Measurements from ENCODE around the gene KCNQ1. TPM values are rescaled to one million over a fixed set of nuclear protein-coding genes. Genes with fewer than 3 reads are reported as not detected.

The KCNQ1 gene
- polyA plus RNA-seq, 1 experiment = not detected

DNA sequence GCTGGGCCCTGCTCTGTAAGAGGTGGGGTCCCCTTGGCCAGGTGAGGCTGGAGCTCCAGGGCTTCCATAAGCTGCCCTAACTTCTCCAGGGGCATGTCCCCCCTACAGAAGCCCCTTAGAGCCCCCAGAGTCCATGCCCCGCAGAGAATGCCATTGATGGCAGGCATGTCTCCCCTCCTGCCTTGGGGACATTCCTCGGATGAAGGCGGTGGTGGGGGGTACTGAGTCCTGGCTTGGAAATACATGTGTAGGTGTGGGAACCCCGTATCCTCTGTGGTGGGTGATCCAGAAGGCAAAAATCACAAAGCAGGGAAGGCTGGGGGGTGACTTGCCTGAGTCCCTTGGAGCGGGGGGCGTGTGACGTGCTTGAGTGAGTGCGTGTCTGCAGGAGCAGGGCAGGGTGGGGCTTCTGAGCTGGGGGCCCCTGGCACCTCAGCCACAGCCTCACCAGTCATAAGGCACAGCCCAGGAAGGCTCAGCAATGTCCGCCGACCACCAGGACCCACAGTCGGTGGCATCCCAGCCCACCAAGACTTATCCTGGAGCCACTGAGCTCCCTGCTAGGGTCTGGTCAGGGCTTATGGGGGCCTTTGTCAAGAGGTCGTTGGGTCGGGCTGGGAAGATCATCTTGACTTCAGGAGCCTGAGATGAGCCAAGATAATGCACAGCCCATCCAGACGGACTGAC lies 324.7 kb downstream of the KCNQ1 start:
- ChIA-PET POLR2A (interaction anchor here (1.2 kb wide), 1 partner anchor 70 kb away, joined by 5 read pairs; the partner anchor contains the start of gene KCNQ1OT1), CTCF (no interaction called here)
- Histone ChIP-seq H3K27me3 (ENCODE audit: control insufficient read depth, insufficient read depth, low read length) (peaks cover 5% of the 10 kb centered on the region), H3K9me3 (ENCODE audit: control insufficient read depth, insufficient read depth, low read length) (peaks cover 5% of the 10 kb centered on the region), H3K27ac (ENCODE audit: low read depth, low read length) (no peak overlapping the region), H3K4me3 (ENCODE audit: low read depth, low read length) (no peak overlapping the region)
- TF ChIP-seq, protein P1, sequence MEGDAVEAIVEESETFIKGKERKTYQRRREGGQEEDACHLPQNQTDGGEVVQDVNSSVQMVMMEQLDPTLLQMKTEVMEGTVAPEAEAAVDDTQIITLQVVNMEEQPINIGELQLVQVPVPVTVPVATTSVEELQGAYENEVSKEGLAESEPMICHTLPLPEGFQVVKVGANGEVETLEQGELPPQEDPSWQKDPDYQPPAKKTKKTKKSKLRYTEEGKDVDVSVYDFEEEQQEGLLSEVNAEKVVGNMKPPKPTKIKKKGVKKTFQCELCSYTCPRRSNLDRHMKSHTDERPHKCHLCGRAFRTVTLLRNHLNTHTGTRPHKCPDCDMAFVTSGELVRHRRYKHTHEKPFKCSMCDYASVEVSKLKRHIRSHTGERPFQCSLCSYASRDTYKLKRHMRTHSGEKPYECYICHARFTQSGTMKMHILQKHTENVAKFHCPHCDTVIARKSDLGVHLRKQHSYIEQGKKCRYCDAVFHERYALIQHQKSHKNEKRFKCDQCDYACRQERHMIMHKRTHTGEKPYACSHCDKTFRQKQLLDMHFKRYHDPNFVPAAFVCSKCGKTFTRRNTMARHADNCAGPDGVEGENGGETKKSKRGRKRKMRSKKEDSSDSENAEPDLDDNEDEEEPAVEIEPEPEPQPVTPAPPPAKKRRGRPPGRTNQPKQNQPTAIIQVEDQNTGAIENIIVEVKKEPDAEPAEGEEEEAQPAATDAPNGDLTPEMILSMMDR (IDR thresholded peaks at IDR 0.05; ENCODE audit: low read depth, low read length) = no peak
- DNase-seq (ENCODE audit: low read depth, low spot score) = no peak

DNA sequence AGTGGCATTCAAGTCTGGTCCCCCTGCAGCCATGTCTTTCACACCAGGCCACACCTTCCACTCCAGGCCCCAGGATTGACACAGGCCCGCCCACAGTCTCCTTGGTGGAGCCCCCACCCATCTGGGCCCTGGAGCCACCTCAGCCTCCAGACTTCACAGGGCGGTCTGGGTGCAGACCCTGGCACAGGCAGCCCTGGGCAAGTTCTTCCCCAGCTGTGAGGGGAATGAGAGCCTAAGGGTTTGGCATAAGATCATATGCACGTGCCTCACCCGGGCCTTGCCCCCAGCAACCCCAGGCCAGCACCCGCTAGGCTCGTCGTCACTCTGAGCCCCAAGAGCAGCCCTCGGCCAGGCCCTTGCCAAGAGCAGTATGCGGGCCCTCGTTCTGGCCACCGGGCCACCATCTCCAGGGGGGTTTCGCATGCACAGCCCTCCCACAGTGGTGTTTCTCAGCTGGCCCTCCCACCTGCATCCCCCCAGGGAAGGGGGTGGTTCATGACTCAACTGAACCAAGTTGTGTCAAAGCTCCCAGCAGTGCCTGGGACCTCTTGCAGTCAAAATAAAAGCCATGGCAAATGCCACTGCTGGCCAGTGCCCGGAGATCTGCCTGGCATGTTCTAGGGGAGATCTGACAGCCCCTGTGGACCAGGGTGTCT lies 325.4 kb downstream of the KCNQ1 start:
- H3K27ac ChIP-seq (ENCODE audit: low read depth, low read length) = no peak overlapping the region
- CTCF ChIA-PET = interaction anchor here (1.3 kb wide), 1 partner anchor 29 kb away, joined by 3 read pairs; no protein-coding TSS in a partner anchor
- H3K4me3 ChIP-seq (ENCODE audit: low read depth, low read length) = no peak overlapping the region
- DNase-seq (ENCODE audit: low read depth, low spot score) = no peak
- POLR2A ChIA-PET = interaction anchor here (1.2 kb wide), 1 partner anchor 71 kb away, joined by 5 read pairs; the partner anchor contains the start of gene KCNQ1OT1
- H3K9me3 ChIP-seq (ENCODE audit: control insufficient read depth, insufficient read depth, low read length) = peaks cover 5% of the 10 kb centered on the region
- TF ChIP-seq, protein P1 (IDR thresholded peaks at IDR 0.05; ENCODE audit: low read depth, low read length) = no peak
- peaks cover 6% of the 10 kb centered on the region for H3K27me3 ChIP-seq (ENCODE audit: control insufficient read depth, insufficient read depth, low read length)

DNA sequence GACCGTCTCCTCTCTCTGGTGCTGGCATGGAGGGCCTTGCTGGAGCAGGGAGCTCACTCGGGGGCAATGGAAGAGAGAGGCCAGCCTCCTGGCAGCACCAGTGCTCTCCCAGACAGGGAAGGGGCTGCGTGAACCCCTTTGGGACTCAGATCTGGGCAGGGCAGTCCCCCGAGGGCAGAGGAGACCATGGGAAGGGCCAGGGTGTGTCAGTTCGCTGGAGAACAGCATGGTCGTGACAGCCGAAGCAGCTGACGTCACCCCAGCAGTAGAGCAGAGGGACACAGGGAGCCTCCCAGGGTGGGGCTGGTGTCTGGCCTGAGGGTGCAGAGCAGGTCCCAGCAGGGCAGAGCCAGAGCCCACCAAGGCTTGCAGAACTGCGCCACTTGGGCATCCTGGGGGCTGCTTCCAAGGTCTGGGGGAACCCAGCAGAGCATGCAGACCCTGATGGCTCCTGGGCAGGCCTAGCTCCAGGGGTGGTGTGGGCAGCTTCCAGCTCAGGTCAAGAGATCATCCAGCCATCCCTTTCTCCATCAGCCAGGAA lies 326.0 kb downstream of the KCNQ1 start:
- Histone ChIP-seq H3K27me3 (ENCODE audit: control insufficient read depth, insufficient read depth, low read length) (peaks cover 7% of the 10 kb centered on the region), H3K4me3 (ENCODE audit: low read depth, low read length) (no peak overlapping the region), H3K27ac (ENCODE audit: low read depth, low read length) (no peak overlapping the region), H3K9me3 (ENCODE audit: control insufficient read depth, insufficient read depth, low read length) (peaks cover 5% of the 10 kb centered on the region)
- TF ChIP-seq, protein P1 (IDR thresholded peaks at IDR 0.05; ENCODE audit: low read depth, low read length) = no peak
- DNase-seq (ENCODE audit: low read depth, low spot score) = no peak
- POLR2A ChIA-PET = interaction anchor here (1.2 kb wide), 1 partner anchor 71 kb away, joined by 5 read pairs; the partner anchor contains the start of gene KCNQ1OT1
- CTCF ChIA-PET = interaction anchor here (1.3 kb wide), 1 partner anchor 29 kb away, joined by 3 read pairs; no protein-coding TSS in a partner anchor

DNA sequence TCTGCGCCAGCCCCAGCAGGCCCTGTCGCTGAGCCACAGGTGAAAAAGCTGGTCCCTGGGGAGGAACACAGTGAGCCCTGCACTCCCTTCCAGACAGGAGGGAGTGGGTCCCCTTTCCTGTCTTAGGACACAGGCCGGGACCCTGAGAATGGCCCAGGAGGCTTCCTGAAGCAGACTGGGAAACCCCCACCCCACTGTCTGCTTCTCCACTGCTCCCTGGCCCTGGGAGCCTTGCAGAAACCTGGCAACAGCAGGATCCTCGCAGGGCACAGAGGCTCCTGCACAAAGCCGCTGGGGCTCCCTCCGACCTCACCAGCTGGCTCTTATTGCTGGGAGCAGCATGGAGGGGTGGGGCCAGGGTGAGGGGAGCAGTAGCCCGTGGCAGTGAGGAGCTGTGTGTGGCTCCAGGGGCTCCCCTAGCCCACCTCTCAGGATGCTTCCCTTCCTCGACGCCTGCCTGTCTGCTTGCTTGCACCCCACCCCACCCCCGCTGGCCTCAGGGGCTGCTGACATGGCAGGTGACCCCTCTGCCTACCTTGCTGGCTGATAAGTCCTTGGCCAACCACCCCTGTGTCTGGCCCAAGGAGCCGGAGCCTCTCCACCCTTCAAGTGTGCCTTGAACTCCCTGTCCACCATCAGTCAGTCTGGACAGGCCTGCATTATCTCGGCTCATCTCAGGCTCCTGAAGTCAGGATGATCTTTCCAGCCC lies 327.1 kb downstream of the KCNQ1 start:
- H3K27me3 ChIP-seq (ENCODE audit: control insufficient read depth, insufficient read depth, low read length) = peaks cover 11% of the 10 kb centered on the region
- H3K27ac ChIP-seq (ENCODE audit: low read depth, low read length) = no peak overlapping the region
- peaks cover 3% of the 10 kb centered on the region; the same call in 1 of the 2 replicates for H3K9me3 ChIP-seq (ENCODE audit: control insufficient read depth, insufficient read depth, low read length)
- DNase-seq (ENCODE audit: low read depth, low spot score) = no peak
- ChIA-PET POLR2A (no interaction called here), CTCF (no interaction called here)
- TF ChIP-seq, protein P1 (IDR thresholded peaks at IDR 0.05; ENCODE audit: low read depth, low read length) = no peak
- H3K4me3 ChIP-seq (ENCODE audit: low read depth, low read length) = no peak overlapping the region

All from AG04450 (cell line).